Measurements from ENCODE around the gene ZDHHC1. TPM values are rescaled to one million over a fixed set of nuclear protein-coding genes. Genes with fewer than 3 reads are reported as not detected.
"Not testable (repeated sequence)": the region's sequence is repeated elsewhere in the genome, so short reads cannot be mapped to it uniquely, and the experiment has no call there.

ZDHHC1 gene
- total RNA-seq, 2 donors from 2014 or later = 7.9 to 8.7 TPM

GRCh38 chr16:67387479-67388079 lies 28.7 kb downstream of the ZDHHC1 start:
- Histone ChIP-seq H3K9ac (ENCODE audit: low read depth in 2 of 2, low read length in 2 of 2) (no peak overlapping the region), H3K4me3 (no peak overlapping the region), H3K27ac (no peak overlapping the region), H3K9me3 (no peaks in the 10 kb centered on the region), H3K27me3 (no peaks in the 10 kb centered on the region), H3K4me1 (no peaks in the 10 kb centered on the region), H3K36me3 (no peaks in the 10 kb centered on the region)
- DNase-seq = no peak
- TF ChIP-seq CTCF (IDR thresholded peaks at IDR 0.05) = no peak
- intact Hi-C loops (cut with DNase I) = no loop called here

- Histone ChIP-seq H3K27ac (no peak overlapping the region), H3K4me3 (no peak overlapping the region), H3K9me3 (no peaks in the 10 kb centered on the region), H3K9ac (ENCODE audit: low read depth in 2 of 2, low read length in 2 of 2) (no peak overlapping the region), H3K27me3 (no peaks in the 10 kb centered on the region), H3K4me1 (no peaks in the 10 kb centered on the region), H3K36me3 (no peaks in the 10 kb centered on the region)
- no peak for DNase-seq
- no peak for TF ChIP-seq CTCF (IDR thresholded peaks at IDR 0.05)
- intact Hi-C loops (cut with DNase I) = no loop called here
These were observed 29.3 kb downstream of the ZDHHC1 start for GRCh38 chr16:67386861-67387455.

GRCh38 chr16:67384778-67385510 lies 31.3 kb downstream of the ZDHHC1 start:
- no peak overlapping the region for H3K9ac ChIP-seq (ENCODE audit: low read depth in 2 of 2, low read length in 2 of 2)
- intact Hi-C loops (cut with DNase I) = no loop called here
- H3K9me3 ChIP-seq = no peaks in the 10 kb centered on the region

DNA sequence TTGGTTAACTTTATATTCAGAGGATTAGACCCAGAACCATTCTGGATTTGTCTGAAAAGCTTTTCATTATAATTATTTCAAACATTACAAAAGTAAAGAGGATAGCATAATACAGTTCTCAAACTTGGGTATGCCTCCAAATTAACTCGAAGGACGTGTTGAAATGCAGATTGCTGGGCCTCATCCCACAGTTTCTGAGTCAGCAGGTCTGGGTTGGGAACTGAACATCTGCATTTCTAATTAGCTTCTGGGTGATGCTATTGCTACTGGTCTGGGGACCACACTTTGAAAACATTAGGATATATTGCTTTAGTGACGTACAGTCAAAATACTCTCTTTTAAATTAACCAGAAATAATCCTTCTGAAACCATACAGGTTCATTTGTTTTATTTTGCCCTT lies 33.0 kb downstream of the ZDHHC1 start:
- no peak for DNase-seq
- Histone ChIP-seq H3K36me3 (no peaks in the 10 kb centered on the region), H3K9ac (ENCODE audit: low read depth in 2 of 2, low read length in 2 of 2) (no peak overlapping the region), H3K4me3 (no peak overlapping the region), H3K27me3 (no peaks in the 10 kb centered on the region), H3K27ac (no peak overlapping the region), H3K4me1 (no peaks in the 10 kb centered on the region), H3K9me3 (no peaks in the 10 kb centered on the region)
- TF ChIP-seq CTCF (IDR thresholded peaks at IDR 0.05) = no peak
- intact Hi-C loops (cut with DNase I) = no loop called here

More at GRCh38 chr16:67384778-67385510, 31.3 kb downstream of the ZDHHC1 start:
- H3K27me3 ChIP-seq = no peaks in the 10 kb centered on the region
- no peak overlapping the region for H3K27ac ChIP-seq
- DNase-seq = no peak
- H3K4me1 ChIP-seq = no peaks in the 10 kb centered on the region
- no peak for TF ChIP-seq CTCF (IDR thresholded peaks at IDR 0.05)
- no peaks in the 10 kb centered on the region for H3K36me3 ChIP-seq
- H3K4me3 ChIP-seq = no peak overlapping the region

DNA sequence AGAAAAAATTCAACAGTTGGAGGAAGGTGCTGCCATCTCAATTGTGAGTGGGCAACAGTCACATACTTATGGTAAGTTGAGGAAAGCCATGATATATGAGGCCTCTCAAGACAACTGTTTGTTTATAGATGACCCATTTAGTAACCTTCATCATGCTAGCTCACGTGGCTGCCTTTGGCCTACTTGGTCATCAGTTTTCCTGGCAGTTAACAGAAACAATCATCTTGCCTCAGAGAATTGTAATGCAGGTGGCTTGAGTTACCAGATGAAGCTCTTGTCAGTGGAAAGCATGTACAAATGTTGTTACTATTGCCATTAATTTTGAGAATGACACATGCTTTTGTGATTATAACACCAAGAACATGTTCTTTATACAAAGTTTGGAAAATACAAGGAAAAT lies 37.6 kb downstream of the ZDHHC1 start:
- Histone ChIP-seq H3K27ac (no peak overlapping the region), H3K36me3 (no peaks in the 10 kb centered on the region), H3K9ac (ENCODE audit: low read depth in 2 of 2, low read length in 2 of 2) (no peak overlapping the region), H3K9me3 (no peaks in the 10 kb centered on the region), H3K4me1 (no peaks in the 10 kb centered on the region), H3K27me3 (no peaks in the 10 kb centered on the region), H3K4me3 (no peak overlapping the region)
- no peak for DNase-seq
- intact Hi-C loops (cut with DNase I) = no loop called here
- no peak for TF ChIP-seq CTCF (IDR thresholded peaks at IDR 0.05)

DNA sequence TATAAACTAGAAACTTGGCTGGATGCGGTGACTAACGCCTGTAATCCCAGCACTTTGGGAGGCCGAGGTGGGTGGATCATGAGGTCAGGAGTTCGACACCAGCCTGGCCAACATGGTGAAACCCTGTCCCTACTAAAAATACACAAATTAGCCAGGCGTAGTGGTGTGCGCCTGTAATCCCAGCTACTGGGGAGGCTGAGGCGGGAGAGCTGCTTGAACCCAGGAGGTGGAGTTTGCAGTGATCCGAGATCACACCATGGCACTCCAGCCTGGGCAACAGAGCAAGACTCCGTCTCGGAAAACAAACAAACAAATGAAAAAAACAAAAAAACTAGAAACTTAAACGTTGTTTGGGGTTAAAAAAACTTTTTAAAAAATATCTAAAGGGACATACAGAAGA lies 40.3 kb downstream of the ZDHHC1 start:
- H3K4me3 ChIP-seq; H3K4me1 ChIP-seq; H3K9me3 ChIP-seq; H3K9ac ChIP-seq (ENCODE audit: low read depth in 2 of 2, low read length in 2 of 2); DNase-seq; intact Hi-C loops (cut with DNase I); H3K36me3 ChIP-seq; H3K27ac ChIP-seq; H3K27me3 ChIP-seq: not testable (repeated sequence)
